ENCODE results near the gene SH3PXD2A. TPM values are rescaled to one million over a fixed set of nuclear protein-coding genes. Genes with fewer than 3 reads are reported as not detected.

Gene SH3PXD2A
- total and polyA plus RNA-seq, 9 of the 15 experiments (the other 6 are each of a cell fraction or from before 2014, with no cell fraction given), result 0.41 to 9.3 (median 2.5) TPM

GRCh38 chr10:103805781-103806180, 49.6 kb downstream of the SH3PXD2A start (continued):
- TF ChIP-seq TCFL5 (CRISPR knock-in tag; conservative IDR thresholded peaks at IDR 0.05), result no peak
- TF ChIP-seq NUFIP1 (IDR thresholded peaks at IDR 0.05; ENCODE audit: partially characterized antibody), result no peak

- FAIRE-seq, result no peak
- in situ Hi-C loops (cut with MboI) (no loop called here), intact Hi-C loops (cut with micrococcal nuclease) (no loop called here)
- no peak overlapping the region for H3K4me3 ChIP-seq
- ChIA-PET CTCF (ENCODE audit: low intra/inter-chr PET ratio) (no interaction called here), POLR2A (no interaction called here)
- no peak overlapping the region for H2AFZ ChIP-seq (ENCODE audit: low read depth, low read length)
- H3K27me3 ChIP-seq (ENCODE audit: control insufficient read depth in 2 of 2, insufficient read depth in 2 of 2, low read length in 2 of 2), result peaks cover 7 to 48% of the 10 kb centered on the region in 2 experiments; a peak in 4 of 5 replicates
- BruUV-seq (replicated peaks), result no TSS peak
- ATAC-seq, result no peak
- no peaks in the 10 kb centered on the region for H3K36me3 ChIP-seq (ENCODE audit: control insufficient read depth, insufficient read depth, low read length)
- no peaks in the 10 kb centered on the region for H3K9me1 ChIP-seq (ENCODE audit: control insufficient read depth, insufficient read depth, low read length)
- H3K9me3 ChIP-seq (replicated peaks; ENCODE audit: control insufficient read depth, insufficient read depth, low read depth, low read length), result no peaks in the 10 kb centered on the region
- 0% methylated on average over 3 of the region's 4 CpGs for WGBS (ENCODE audit: insufficient coverage, low coverage, missing lambda C conversion rate)
- no peaks in the 10 kb centered on the region; a peak in 1 of 5 replicates for H3K4me1 ChIP-seq (replicated peaks in 1 of 2; ENCODE audit: control insufficient read depth in 2 of 2, insufficient read depth in 2 of 2, low read length in 2 of 2)
- no peaks in the 10 kb centered on the region for H3K79me2 ChIP-seq (ENCODE audit: control insufficient read depth, insufficient read depth, low read length)
- H3K4me2 ChIP-seq (ENCODE audit: insufficient read depth, low read length), result no peak overlapping the region
- no peak overlapping the region for H3K27ac ChIP-seq (ENCODE audit: extremely low read depth, low read depth, low read length)
- DNase-seq (ENCODE audit: extremely low read depth in 1 of 4, low spot score in 3 of 4), result no peak
- 0 out of 2 replicates have a peak, but pooled peaks cover 5% of the 10 kb centered on the region for H4K20me1 ChIP-seq (replicated peaks; ENCODE audit: control insufficient read depth, insufficient read depth, low read length)
- H3K9ac ChIP-seq (ENCODE audit: insufficient read depth in 1 of 2, low read depth in 2 of 2, low read length in 2 of 2), result no peak overlapping the region
- no peak for TF ChIP-seq ZNF124 (CRISPR knock-in tag; IDR thresholded peaks at IDR 0.05)
- no peak for TF ChIP-seq NRF1 (conservative IDR thresholded peaks at IDR 0.05 in 1 of 2, IDR thresholded peaks at IDR 0.05 in 1 of 2)
- TF ChIP-seq SFPQ (IDR thresholded peaks at IDR 0.05; ENCODE audit: low read depth, low read length), result no peak
- TF ChIP-seq ZNF253 (CRISPR knock-in tag; conservative IDR thresholded peaks at IDR 0.05), result no peak
- no peak for TF ChIP-seq PRMT5 (CRISPR knock-in tag; IDR thresholded peaks at IDR 0.05)
- TF ChIP-seq RFX1 (IDR thresholded peaks at IDR 0.05), result no peak
- no peak for TF ChIP-seq PHTF2 (CRISPR knock-in tag; IDR thresholded peaks at IDR 0.05)
- no peak for TF ChIP-seq ZNF282 (CRISPR knock-in tag; IDR thresholded peaks at IDR 0.05)
- no peak for TF ChIP-seq CBX3 (IDR thresholded peaks at IDR 0.05; ENCODE audit: borderline replicate concordance in 1 of 2, low read length in 2 of 2)
- TF ChIP-seq NR3C1 (CRISPR knock-in tag; IDR thresholded peaks at IDR 0.05), result no peak
- TF ChIP-seq ZNF239 (CRISPR knock-in tag; IDR thresholded peaks at IDR 0.05), result no peak
- TF ChIP-seq KHSRP (IDR thresholded peaks at IDR 0.05), result no peak
- TF ChIP-seq POLR2A (conservative IDR thresholded peaks at IDR 0.05), result no peak
- no peak for TF ChIP-seq GTF2A2 (tag; IDR thresholded peaks at IDR 0.05)
- no peak for TF ChIP-seq WHSC1 (IDR thresholded peaks at IDR 0.05; ENCODE audit: low read length)
- TF ChIP-seq JUND (IDR thresholded peaks at IDR 0.05; ENCODE audit: borderline replicate concordance, low read depth, low read length), result no peak
- no peak for TF ChIP-seq JUND (tag; IDR thresholded peaks at IDR 0.05; ENCODE audit: borderline replicate concordance, low read depth, low read length)
- TF ChIP-seq MBD2 (IDR thresholded peaks at IDR 0.05; ENCODE audit: borderline replicate concordance, low read depth), result no peak
- TF ChIP-seq RHOXF2B (CRISPR knock-in tag; conservative IDR thresholded peaks at IDR 0.05), result no peak
- TF ChIP-seq ZHX1 (conservative IDR thresholded peaks at IDR 0.05; ENCODE audit: low read length), result no peak
Measured at GRCh38 chr10:103804871-103805270, 50.5 kb downstream of the SH3PXD2A start.

Data from K562 (cell line).